Measurements from ENCODE around the gene TNFRSF4.

Gene TNFRSF4

GRCh38 chr1:1217621-1218523, 3.9 kb upstream of the TNFRSF4 start:
- no peak for DNase-seq (ENCODE audit: low read depth)

DNA sequence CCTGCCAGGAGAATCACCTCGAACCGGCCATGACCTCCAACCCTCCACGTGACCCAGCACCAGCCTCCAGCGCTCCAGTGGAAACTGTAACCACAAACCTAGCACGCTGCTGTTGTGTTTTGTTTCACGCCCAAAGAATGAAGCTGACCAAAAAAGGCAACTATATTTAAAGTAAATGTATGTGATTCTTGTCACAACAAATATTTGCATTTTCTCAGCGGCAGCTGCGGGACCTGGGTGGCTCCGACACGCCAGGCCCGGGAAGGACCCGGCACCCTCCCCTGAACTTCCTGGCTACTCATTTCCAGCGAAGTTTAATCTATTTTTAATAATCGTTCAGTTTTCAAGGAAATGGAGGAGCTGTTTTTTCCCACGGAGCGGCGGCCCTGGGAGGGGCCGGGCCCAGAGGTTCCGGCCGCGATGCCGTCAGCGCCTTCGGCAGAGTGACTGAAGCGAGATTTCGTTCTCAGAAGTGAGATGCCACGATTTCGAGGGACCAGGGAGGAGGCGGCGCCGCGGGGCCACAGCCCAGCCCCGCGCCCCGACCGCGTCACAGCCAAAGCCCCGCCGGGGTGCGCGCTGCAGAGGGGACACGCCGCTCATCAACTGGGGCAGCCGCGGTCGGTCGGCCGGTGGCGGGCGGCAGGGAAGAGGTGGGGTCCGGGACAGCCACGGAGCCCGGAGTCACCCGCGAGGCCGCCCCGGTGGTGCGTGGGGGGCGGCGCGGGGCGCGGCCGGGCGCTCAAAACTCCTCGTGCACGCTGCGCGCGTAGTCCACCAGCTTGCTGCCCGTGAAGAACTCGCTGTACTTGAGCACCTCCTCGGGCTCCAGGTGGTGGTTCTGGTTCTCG, 3.0 kb upstream of the TNFRSF4 start:
- DNase-seq (ENCODE audit: low read depth), result no peak

GRCh38 chr1:1215881-1216605, 2.1 kb upstream of the TNFRSF4 start:
- DNase-seq (ENCODE audit: low read depth), result no peak

DNA sequence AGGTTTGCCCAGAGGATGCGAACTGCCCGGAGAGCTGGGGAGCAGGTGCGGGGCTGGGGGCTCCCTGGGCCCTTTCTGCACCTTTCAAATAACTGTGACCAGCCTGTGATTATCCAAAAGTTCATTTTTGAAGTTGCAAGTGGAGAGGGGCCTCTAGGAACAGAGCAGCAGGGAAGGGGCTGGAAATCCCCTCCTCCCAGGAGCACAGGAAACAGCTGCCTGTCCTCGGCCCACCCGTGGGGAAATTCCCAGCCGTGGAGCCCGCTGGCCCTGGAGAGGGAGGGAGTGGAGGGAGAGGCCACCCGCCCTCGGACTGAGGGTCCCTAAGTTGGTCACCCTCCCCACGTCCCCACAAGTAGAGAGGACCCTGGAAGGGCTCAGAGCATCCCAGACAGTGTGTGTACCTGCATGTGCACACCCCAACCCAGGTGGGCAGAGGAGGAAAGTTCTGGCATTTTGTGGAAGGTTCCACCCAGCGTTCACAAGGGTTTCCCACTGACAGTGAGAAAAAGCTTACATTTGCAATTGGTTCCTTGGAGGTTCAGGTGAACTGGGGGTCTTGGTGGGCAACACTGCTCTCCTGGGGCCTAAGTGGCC, 1.2 kb upstream of the TNFRSF4 start:
- DNase-seq (ENCODE audit: low read depth), result no peak

DNA sequence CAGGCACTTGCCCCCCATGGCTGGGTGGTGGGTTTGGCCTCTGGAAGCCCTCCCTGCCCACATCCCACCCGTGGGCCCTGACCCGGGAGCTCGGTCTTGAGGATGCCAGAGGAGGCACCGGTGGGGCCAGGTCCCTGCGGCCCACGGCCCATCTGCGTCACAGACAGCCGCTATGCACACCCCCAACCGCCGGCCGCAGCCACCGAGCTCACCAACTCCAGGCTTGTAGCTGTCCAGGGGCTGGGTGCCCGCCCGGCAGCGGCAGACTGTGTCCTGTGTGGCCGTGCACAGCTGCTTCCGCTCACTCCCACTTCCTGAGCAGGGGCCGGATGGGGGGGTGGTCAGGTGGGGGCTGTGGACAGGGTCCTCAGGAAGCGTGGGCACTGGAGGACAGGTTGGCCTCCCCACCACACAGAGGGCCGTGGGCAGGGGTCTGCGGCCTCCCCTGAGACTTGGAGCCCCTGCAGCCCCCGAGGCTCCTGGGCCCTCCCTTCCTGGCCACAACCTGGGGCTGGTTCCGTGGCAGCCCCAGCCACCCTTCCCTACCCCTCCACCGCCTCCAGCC, 1.1 kb downstream of the TNFRSF4 start:
- DNase-seq (ENCODE audit: low read depth), result no peak

- no peak for DNase-seq (ENCODE audit: low read depth)
These were observed 2.2 kb downstream of the TNFRSF4 start for GRCh38 chr1:1211541-1212441.

GRCh38 chr1:1210726-1211540, 3.0 kb downstream of the TNFRSF4 start:
- DNase-seq (ENCODE audit: low read depth), result no peak

DNA sequence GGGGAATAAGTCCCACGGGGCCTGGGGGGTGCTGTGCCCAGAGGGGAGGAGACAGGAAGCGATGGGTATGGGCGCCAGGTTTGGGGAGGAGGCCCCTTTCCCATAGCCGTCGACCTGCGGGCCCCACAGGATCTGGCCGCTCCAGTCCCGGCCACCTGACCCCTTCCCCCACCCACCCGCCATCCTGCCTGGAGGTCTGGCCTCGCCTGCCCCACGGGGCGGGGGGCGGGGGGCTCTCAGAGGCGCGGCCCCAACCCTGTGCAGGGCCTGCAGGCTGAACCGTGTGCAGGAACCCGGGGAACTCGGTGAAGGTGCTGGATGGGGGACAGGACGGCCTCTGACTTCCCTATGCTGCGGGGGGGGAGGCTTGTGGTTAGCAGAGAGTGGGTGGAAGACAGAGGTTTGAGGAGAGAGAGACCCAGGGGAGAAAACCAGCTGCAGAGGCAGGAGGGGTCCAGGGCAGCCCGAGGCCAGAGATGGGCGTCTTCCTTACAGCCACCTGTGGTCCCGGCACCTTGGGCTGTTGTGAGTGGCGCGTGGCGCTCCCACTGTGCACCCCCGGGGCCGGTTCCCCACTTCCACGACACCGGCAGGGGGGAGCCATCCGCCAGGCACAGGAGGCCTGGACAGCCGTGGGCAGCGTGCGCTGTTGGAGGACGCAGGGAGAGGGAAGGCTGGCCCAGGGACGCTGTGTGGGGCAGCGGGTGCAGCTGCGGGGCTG, 5.1 kb downstream of the TNFRSF4 start:
- no peak for DNase-seq (ENCODE audit: low read depth)

DNA sequence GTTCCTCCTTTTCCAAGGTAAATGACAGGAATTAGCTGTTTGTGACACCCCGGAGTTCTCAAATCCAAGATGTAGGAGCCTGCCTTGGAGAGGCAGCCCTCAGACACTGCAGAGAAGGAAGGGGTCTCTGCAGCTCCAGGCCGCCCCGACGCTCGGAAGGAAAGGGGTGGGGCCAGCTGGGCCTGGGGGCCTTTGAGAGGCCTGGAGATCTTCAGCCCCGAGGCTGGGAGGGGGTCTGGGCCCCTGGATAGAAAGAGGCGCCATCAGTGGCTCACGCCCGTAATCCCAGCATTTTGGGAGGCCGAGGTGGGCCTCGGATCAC, 6.4 kb downstream of the TNFRSF4 start:
- no peak for DNase-seq (ENCODE audit: low read depth)

- DNase-seq (ENCODE audit: low read depth), result no peak
These were observed 6.9 kb downstream of the TNFRSF4 start for GRCh38 chr1:1206966-1207531.

DNA sequence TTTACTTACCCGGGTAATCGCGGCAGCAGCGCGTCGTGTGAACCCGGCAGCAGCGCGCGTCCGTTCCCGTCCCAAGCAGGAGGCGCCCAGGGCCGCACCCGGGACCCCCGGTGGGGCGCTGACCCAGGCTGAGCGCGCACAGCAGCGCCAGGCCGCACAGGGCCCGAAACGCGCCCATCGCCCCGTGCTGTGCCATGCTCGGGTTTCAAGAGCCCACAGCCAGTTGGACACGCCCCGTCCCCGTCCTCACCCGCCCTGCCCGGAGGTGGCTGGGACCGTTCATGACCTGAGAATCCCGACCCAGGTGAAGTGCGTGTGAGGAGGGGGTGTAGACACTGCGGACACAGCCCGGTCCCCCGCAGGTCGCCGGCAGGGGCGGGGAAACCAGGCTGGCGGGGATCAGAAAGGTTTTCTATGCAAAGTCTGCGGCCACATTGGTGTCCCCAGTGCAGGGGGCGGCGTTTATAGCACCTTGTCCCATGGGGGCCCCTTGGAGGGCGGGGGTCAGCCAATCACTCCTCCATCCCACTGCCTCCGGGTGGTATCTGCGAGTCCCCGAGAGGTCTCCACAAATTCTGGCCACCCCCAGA, 7.5 kb downstream of the TNFRSF4 start, which contains the start of gene TNFRSF18:
Gene TNFRSF18 (minus strand): TSS at position 217 of the 590 bp plus-strand sequence. CDS start 21 bp downstream, at position 196.
- DNase-seq (ENCODE audit: low read depth), result no peak

DNA sequence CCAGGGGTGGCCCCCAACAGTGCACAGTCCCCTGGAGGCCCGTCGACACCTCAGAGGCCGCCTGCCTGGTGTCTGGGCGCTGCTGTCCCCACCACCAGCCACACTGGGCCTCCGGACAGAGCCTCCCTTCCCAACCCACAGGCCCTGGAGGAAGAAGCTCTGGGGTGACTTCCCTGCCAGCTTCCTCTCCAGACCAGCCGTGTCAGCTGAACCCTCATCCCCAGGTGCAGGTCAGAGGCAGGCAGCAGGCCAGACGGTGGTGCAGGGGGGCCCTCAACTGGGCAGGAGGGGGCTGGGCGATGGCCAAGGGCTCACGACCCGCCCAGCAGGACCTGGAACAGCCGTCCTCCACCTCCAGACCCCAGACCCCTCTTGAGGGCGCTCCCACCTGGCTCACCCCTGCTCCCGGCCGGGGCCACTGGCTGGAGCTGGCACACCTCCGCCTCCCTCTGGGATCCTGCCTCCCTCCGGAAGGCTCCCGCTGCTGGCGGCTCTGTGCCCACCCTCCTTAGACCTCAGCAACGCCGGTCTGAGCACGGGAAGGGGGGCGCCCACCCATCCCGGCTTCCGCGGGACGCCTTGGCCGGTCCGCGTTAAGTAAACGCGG, 8.1 kb downstream of the TNFRSF4 start:
- DNase-seq (ENCODE audit: low read depth), result no peak

GRCh38 chr1:1204998-1205768, 8.8 kb downstream of the TNFRSF4 start:
- no peak for DNase-seq (ENCODE audit: low read depth)

DNA sequence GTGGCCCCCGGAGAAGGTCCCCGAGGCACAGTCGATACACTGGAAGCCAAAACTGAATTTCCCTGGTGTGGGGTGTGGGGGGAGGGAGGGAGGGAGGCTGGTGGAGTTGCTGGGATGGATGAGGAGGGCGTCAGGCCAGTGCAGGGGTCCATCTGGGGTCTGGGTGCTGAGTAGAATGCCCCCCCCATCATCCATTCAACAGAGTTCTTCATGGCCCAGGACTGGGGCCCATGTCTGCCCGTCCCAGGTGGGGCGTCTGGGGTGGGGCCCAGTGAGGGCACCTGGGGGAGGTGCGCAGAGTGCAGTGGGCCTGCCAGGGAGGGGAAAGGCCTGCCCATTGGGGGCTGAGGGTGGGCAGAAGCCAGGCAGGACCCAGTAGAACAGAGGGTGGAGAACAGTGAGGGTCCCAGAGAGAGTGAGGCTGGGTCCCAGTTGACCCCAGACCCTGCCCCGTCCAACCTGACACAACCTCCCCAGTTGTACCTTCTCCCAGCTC, 9.5 kb downstream of the TNFRSF4 start:
- no peak for DNase-seq (ENCODE audit: low read depth)

GRCh38 chr1:1203561-1204424, 10.2 kb downstream of the TNFRSF4 start:
- DNase-seq (ENCODE audit: low read depth), result no peak
